Measurements from ENCODE around the gene TBC1D12. TPM values are rescaled to one million over a fixed set of nuclear protein-coding genes. Genes with fewer than 3 reads are reported as not detected.

TBC1D12 gene
- total RNA-seq, 3 donors from 2014 or later (not counting 1 experiment from before 2014, with no cell fraction given): 1.2 to 4.8 (median 1.8) TPM

DNA sequence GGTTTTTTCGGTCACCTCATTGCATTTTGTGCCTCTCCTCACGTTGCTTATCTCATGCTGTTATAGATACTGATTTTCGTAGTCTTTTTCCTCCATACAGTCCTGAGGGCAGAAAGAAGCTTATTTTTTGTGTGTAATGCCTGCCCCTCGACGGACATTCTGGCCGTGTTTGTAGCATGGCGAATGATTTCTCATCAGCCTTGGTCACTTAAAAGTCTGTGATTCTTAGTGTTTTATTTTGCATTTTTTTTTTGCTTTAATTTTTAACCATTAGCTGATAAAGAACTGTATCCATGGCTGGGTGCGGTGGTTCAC lies 39.1 kb upstream of the TBC1D12 start:
- Histone ChIP-seq H3K9me3 (ENCODE audit: control insufficient read depth, insufficient read depth, low read length) (no peaks in the 10 kb centered on the region), H3K4me1 (ENCODE audit: control insufficient read depth, insufficient read depth, low read length) (peaks cover 5% of the 10 kb centered on the region), H3K27ac (ENCODE audit: low read length) (peak overlapping the region; percentile 28), H3K36me3 (ENCODE audit: control insufficient read depth, insufficient read depth, low read length) (peaks cover 8% of the 10 kb centered on the region), H3K4me3 (ENCODE audit: low read length) (peak overlapping the region; percentile 73), H3K27me3 (ENCODE audit: control insufficient read depth, insufficient read depth, low read length) (no peaks in the 10 kb centered on the region)
- H3K27ac Mint-ChIP-seq: peak overlapping the region in 1 of 2 donors; percentile 97
- no peaks in the 10 kb centered on the region for H3K9me3 Mint-ChIP-seq
- H3K4me1 Mint-ChIP-seq: peaks cover 18 to 36% of the 10 kb centered on the region in 2 donors
- intact Hi-C loops (cut with micrococcal nuclease): loop anchor here (2.0 to 10.0 kb wide), 2 partner anchors 660 to 1518 kb away; partner anchors contain the start of genes EXOC6 and FRA10AC1
- 57% methylated on average over 8 of the region's 8 CpGs for WGBS (ENCODE audit: insufficient coverage)
- DNase-seq (no peak), ATAC-seq (no peak)
- no peaks in the 10 kb centered on the region for H3K36me3 Mint-ChIP-seq
- H3K27me3 Mint-ChIP-seq (ENCODE audit: low read depth in 2 of 2): peaks cover 0 to 13% of the 10 kb centered on the region in 2 donors
- peak overlapping the region; percentile 98 for H3K4me3 Mint-ChIP-seq
- no peak for TF ChIP-seq CTCF (IDR thresholded peaks at IDR 0.05)

DNA sequence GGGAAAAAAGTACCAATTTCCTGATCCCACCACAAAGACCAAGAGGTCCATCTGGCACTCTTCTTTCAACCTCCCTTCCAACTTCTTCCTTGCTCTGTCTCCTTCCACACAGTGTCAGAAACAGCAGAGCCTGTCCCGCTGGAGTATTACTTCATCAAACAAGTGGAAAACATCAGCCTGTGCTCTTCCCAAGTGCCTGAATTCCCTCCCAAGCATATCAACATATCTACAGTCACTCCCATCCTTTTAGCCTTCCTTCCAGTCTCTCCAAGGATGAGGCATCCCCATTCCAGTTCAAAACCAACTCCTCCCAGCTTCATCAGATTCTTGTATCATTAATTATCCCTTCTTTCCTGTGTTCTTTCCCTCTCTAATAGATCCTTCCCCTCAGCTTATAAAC lies 37.9 kb upstream of the TBC1D12 start:
- intact Hi-C loops (cut with micrococcal nuclease): loop anchor here (10.0 kb wide), 1 partner anchor 1520 kb away; the partner anchor contains the start of gene EXOC6
- Histone ChIP-seq H3K27me3 (ENCODE audit: control insufficient read depth, insufficient read depth, low read length) (no peaks in the 10 kb centered on the region), H3K36me3 (ENCODE audit: control insufficient read depth, insufficient read depth, low read length) (no peaks in the 10 kb centered on the region), H3K4me3 (ENCODE audit: low read length) (no peak overlapping the region), H3K9me3 (ENCODE audit: control insufficient read depth, insufficient read depth, low read length) (no peaks in the 10 kb centered on the region), H3K27ac (ENCODE audit: low read length) (no peak overlapping the region), H3K4me1 (ENCODE audit: control insufficient read depth, insufficient read depth, low read length) (peaks cover 5% of the 10 kb centered on the region)
- TF ChIP-seq CTCF (IDR thresholded peaks at IDR 0.05): no peak
- DNase-seq: no peak
- H3K4me1 Mint-ChIP-seq: peaks cover 18 to 29% of the 10 kb centered on the region in 2 donors
- 100% methylated on average over 1 of the region's 1 CpG for WGBS (ENCODE audit: insufficient coverage)
- peaks cover 2 to 15% of the 10 kb centered on the region in 2 donors for H3K27me3 Mint-ChIP-seq (ENCODE audit: low read depth in 2 of 2)
- H3K4me3 Mint-ChIP-seq: peak overlapping the region; percentile 73
- no peaks in the 10 kb centered on the region for H3K9me3 Mint-ChIP-seq
- no peaks in the 10 kb centered on the region for H3K36me3 Mint-ChIP-seq
- H3K27ac Mint-ChIP-seq: no peak overlapping the region
- ATAC-seq: no peak

DNA sequence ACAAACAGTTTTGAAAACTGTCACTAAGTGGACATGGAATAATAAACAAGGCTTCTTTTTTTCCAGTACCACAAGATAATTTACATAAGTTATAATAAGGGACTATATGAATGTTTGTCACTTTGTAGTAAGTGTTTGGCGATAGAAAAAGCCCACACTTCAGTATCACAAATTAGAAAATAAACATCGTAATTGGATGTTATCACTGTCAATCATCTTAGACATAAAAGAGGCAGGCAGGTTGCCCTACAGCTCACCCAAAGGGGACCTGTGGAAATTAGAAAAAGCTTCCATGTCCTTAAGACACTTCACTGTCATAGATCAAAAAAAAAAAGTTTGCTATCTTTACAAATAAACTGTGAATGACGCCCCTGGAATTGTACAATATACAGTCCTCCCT lies 36.0 kb upstream of the TBC1D12 start:
- ATAC-seq (no peak), DNase-seq (no peak)
- Histone ChIP-seq H3K27me3 (ENCODE audit: control insufficient read depth, insufficient read depth, low read length) (peaks cover 4% of the 10 kb centered on the region), H3K4me1 (ENCODE audit: control insufficient read depth, insufficient read depth, low read length) (peaks cover 5% of the 10 kb centered on the region), H3K36me3 (ENCODE audit: control insufficient read depth, insufficient read depth, low read length) (no peaks in the 10 kb centered on the region), H3K4me3 (ENCODE audit: low read length) (no peak overlapping the region), H3K9me3 (ENCODE audit: control insufficient read depth, insufficient read depth, low read length) (no peaks in the 10 kb centered on the region), H3K27ac (ENCODE audit: low read length) (no peak overlapping the region)
- TF ChIP-seq CTCF (IDR thresholded peaks at IDR 0.05): no peak
- Mint-ChIP-seq H3K27ac (no peak overlapping the region), H3K9me3 (no peaks in the 10 kb centered on the region), H3K4me1 (peaks cover 14 to 17% of the 10 kb centered on the region in 2 donors), H3K4me3 (no peak overlapping the region), H3K36me3 (no peaks in the 10 kb centered on the region), H3K27me3 (ENCODE audit: low read depth in 2 of 2) (peaks cover 8 to 21% of the 10 kb centered on the region in 2 donors)
- intact Hi-C loops (cut with micrococcal nuclease): loop anchor here (10.0 kb wide), 1 partner anchor 1522 kb away; the partner anchor contains the start of gene EXOC6
- WGBS (ENCODE audit: insufficient coverage): 100% methylated on average over 2 of the region's 3 CpGs

GRCh38 chr10:94370501-94370900 lies 31.8 kb upstream of the TBC1D12 start:
- H3K9me3 Mint-ChIP-seq: no peaks in the 10 kb centered on the region

More at GRCh38 chr10:94370501-94370900, 31.8 kb upstream of the TBC1D12 start:
- no peak overlapping the region for H3K27ac ChIP-seq (ENCODE audit: low read length)
- 73% methylated on average over 2 of the region's 2 CpGs for WGBS (ENCODE audit: insufficient coverage)
- H3K4me3 ChIP-seq (ENCODE audit: low read length): no peak overlapping the region
- no peaks in the 10 kb centered on the region for H3K4me1 Mint-ChIP-seq
- no peak for TF ChIP-seq CTCF (IDR thresholded peaks at IDR 0.05)
- no peaks in the 10 kb centered on the region for H3K36me3 ChIP-seq (ENCODE audit: control insufficient read depth, insufficient read depth, low read length)
- no peak overlapping the region for H3K4me3 Mint-ChIP-seq
- intact Hi-C loops (cut with micrococcal nuclease): no loop called here
- ATAC-seq: no peak
- no peaks in the 10 kb centered on the region for H3K4me1 ChIP-seq (ENCODE audit: control insufficient read depth, insufficient read depth, low read length)
- no peak for DNase-seq
- H3K27me3 ChIP-seq (ENCODE audit: control insufficient read depth, insufficient read depth, low read length): peaks cover 7% of the 10 kb centered on the region
- no peaks in the 10 kb centered on the region for H3K9me3 ChIP-seq (ENCODE audit: control insufficient read depth, insufficient read depth, low read length)
- H3K27me3 Mint-ChIP-seq (ENCODE audit: low read depth in 2 of 2): peaks cover 27 to 38% of the 10 kb centered on the region in 2 donors
- no peaks in the 10 kb centered on the region for H3K36me3 Mint-ChIP-seq
- no peak overlapping the region for H3K27ac Mint-ChIP-seq

Data from natural killer cell (primary cell).